AG10803 (cell line): ENCODE measurements around the gene ANKRD12.

ENCODE experiments used
- DNase-seq: peaks from one replicate; pipeline ENCODE4 v3.0.0; 2010; ENCODE audit warnings: low read depth
- H3K4me3 ChIP-seq: 2 replicates; pipeline ENCODE4 v1.5.1; 2011; ENCODE audit warnings: mild to moderate bottlenecking, low read length, control low read depth
- CTCF ChIP-seq: conservative IDR thresholded peaks from 2 replicates; pipeline ENCODE4 v1.5.1; 2011; ENCODE audit warnings: mild to moderate bottlenecking, low read length, control low read depth, inconsistent platforms

ANKRD12 gene

DNA sequence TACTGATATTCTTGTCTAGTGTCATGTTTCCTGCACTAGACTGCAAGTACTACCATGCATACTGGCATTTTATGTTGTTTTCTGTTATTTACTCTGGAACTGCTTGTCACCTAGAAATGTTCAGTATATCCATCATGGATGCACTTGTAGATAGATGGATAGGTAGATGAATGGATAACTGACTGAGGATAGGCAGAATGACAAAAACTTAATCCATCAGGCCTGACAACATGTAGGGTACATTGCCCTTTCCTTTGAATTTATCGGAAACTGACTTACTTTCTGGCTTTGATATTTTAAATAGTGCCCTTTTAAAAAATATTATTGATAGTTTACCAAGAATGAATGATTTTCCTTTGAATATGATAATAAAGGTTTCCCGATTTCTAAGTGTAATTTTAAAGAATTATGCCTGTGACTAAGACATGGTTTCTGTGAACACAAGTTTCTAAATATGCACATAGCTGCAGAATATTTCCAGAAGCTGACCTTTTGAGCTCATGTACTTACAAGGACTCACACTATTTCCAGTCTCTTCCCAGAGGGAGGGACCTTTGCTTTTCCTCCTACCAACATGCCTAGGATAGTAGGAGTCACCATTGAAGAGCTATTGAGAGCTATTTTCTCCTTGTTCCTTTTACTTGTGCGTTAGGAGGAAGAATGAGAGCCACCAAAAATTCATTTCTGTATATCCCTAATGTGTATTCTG lies 81.3 kb downstream of the ANKRD12 start:
- DNase-seq: no peak
- no peak for TF ChIP-seq CTCF
- H3K4me3 ChIP-seq: no peak overlapping the region

GRCh38 chr18:9221040-9221439 lies 84.5 kb downstream of the ANKRD12 start:
- TF ChIP-seq CTCF: no peak
- no peak for DNase-seq
- H3K4me3 ChIP-seq: no peak overlapping the region

- H3K4me3 ChIP-seq: no peak overlapping the region
- DNase-seq: no peak
- no peak for TF ChIP-seq CTCF
These were observed 85.1 kb downstream of the ANKRD12 start for GRCh38 chr18:9221661-9222060.

DNA sequence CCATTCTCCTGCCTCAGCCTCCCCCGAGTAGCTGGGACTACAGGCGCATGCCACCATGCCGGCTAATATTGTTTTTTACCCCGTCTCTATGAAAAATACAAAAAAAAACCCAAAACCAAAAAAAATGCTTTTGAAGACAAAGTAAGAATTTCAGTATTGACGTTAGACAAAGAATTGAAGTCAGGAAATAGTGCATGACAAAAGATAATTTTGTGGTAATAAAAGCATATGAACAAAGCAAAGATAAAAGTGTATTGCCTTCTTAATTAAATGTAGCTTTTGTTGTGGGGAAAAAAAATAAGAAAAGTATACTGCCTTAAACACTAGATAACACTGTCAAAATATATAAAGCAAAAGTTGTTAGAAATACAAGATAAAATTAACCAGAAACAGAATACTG lies 86.8 kb downstream of the ANKRD12 start:
- no peak for TF ChIP-seq CTCF
- H3K4me3 ChIP-seq: no peak overlapping the region
- no peak for DNase-seq

DNA sequence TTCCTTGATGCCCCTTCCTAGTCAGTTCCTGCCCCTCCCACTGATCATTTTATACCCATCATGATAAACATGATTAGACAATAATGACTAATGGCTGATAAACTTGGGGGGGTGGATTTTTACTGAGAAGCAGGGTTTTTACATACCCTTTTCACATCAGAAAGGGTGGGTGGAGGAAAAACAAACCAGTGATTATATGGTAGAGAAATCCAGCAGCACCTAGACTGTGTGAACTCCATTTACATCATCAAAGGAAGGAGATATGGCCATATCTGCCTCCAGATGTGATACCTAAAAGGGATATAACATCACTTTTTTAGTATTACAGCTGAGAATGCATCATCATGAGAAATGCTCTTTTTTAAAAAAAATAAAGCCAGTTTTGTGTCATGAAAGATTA lies 89.9 kb downstream of the ANKRD12 start:
- no peak for TF ChIP-seq CTCF
- H3K4me3 ChIP-seq: no peak overlapping the region
- no peak for DNase-seq

DNA sequence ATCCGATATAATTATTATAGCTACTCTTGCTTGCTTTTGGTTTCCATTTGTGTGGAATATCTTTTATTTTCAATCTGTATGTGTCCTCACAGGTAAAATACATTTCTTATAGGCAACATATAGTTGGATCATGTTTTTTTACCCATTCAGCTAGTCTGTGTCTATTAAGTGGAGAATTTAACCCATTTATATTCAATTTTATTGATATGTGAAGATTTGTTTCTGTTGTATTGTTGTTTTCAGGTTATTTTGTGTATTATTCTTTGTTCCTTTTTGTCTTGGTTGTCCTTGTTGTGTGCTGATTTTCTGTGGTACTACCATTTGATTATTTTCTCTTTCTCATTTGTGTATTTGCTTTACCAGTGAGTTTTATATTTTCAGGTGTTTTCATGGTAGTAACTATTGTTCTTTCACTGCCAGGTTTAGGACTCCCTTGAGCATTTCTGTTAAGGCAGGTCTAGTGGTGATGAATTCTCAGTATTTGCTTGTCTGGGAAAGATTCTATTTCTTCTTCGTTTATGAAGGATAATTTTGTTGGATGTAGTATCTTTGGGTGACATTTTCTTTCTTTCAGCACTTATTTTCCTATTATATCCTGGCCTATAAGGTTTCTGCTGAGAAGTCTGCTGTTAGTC lies 95.4 kb downstream of the ANKRD12 start:
- no peak for TF ChIP-seq CTCF
- no peak for DNase-seq
- H3K4me3 ChIP-seq: no peak overlapping the region

DNA sequence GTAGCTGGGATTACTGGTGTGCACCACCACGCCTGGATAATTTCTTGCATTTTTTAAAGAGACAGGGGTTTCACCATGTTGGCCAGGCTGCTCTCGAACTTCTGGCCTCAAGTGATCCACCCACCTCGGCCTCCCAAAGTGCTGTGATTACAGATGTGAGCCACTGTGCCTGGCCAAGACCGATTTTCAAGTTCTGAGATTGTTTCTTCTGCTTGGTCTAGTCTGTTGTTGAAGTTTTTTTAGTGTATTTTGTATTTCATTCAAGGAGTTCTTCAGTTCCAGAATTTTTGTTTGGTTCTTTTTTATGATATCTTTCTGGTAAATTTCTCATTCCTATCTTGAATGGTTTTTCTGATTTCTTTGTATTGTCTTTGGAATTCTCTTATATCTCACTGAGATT lies 96.4 kb downstream of the ANKRD12 start:
- TF ChIP-seq CTCF: no peak
- H3K4me3 ChIP-seq: no peak overlapping the region
- DNase-seq: no peak
